Keratinocyte (primary cell): ENCODE results near the gene ZDHHC1. TPM values are rescaled to one million over a fixed set of nuclear protein-coding genes. Genes with fewer than 3 reads are reported as not detected.

Experiments
- DNase-seq: peaks from one replicate; pipeline ENCODE4 v3.0.0-alpha.2; 2011; ENCODE audit warnings: low read depth, missing footprints, low spot score
- FAIRE-seq: peaks from 2 replicates; lab custom pipeline; 2011; peaks lifted over from hg19 to GRCh38; lab: Jason Lieb, UNC
- H2AFZ ChIP-seq: 2 replicates; pipeline ENCODE4 v1.6.0; 2012; ENCODE audit warnings: low read length, control low read depth, inconsistent platforms; ENCODE audit not compliant: control insufficient read depth
- H3K27ac ChIP-seq: 2 replicates; pipeline ENCODE4 v1.5.1; 2011; ENCODE audit warnings: low read length; ENCODE audit not compliant: control insufficient read depth, insufficient read depth
- H3K27me3 ChIP-seq: 3 replicates; pipeline ENCODE4 v1.6.0; 2011; ENCODE audit warnings: low read length; ENCODE audit not compliant: control insufficient read depth, insufficient read depth; ENCODE audit errors: extremely low read depth
- H3K36me3 ChIP-seq, 2 experiments: 2 replicates in 1 of 2; 3 replicates in 1 of 2; pipeline ENCODE4 v1.5.1; 2011; ENCODE audit warnings: low read length in 2 of 2, mild to moderate bottlenecking in 1 of 2; ENCODE audit not compliant: control insufficient read depth in 2 of 2, insufficient read depth in 2 of 2; ENCODE audit errors: extremely low read depth in 1 of 2
- H3K4me1 ChIP-seq: 3 replicates; pipeline ENCODE4 v1.5.1; 2011; ENCODE audit warnings: low read length; ENCODE audit not compliant: control insufficient read depth, insufficient read depth; ENCODE audit errors: extremely low read depth
- H3K4me2 ChIP-seq: 3 replicates; pipeline ENCODE4 v1.6.0; 2011; ENCODE audit warnings: low read depth, low read length; ENCODE audit not compliant: control insufficient read depth, insufficient read depth; ENCODE audit errors: extremely low read depth
- H3K4me3 ChIP-seq, 3 experiments: fragments of 200-600 bp in 1 of 3; sonication (generic) in 1 of 3; 2 replicates in 2 of 3; 3 replicates in 1 of 3; pipeline ENCODE4 v1.5.1; 2011 to 2016; ENCODE audit warnings: low read length in 3 of 3, mild to moderate bottlenecking in 3 of 3, control low read depth in 2 of 3, inconsistent platforms in 1 of 3, low read depth in 1 of 3, mixed read lengths in 1 of 3, mixed run types in 1 of 3, moderate library complexity in 1 of 3; ENCODE audit not compliant: control insufficient read depth in 2 of 3, insufficient read depth in 2 of 3; ENCODE audit errors: extremely low read depth in 1 of 3
- H3K79me2 ChIP-seq: 2 replicates; pipeline ENCODE4 v1.6.0; 2012; ENCODE audit warnings: low read length; ENCODE audit not compliant: control insufficient read depth, insufficient read depth
- H3K9ac ChIP-seq: 3 replicates; pipeline ENCODE4 v1.6.0; 2011; ENCODE audit warnings: low read length; ENCODE audit not compliant: control insufficient read depth, insufficient read depth; ENCODE audit errors: extremely low read depth
- H3K9me1 ChIP-seq: 3 replicates; pipeline ENCODE4 v1.6.0; 2011; ENCODE audit warnings: low read length; ENCODE audit not compliant: control insufficient read depth, insufficient read depth; ENCODE audit errors: extremely low read depth
- H3K9me3 ChIP-seq: 2 replicates; pipeline ENCODE4 v1.5.1; 2012; ENCODE audit warnings: low read depth, low read length; ENCODE audit not compliant: control insufficient read depth
- H4K20me1 ChIP-seq: 3 replicates; pipeline ENCODE4 v1.6.0; 2011; ENCODE audit warnings: low read length; ENCODE audit not compliant: control insufficient read depth, insufficient read depth; ENCODE audit errors: extremely low read depth
- EZH2 ChIP-seq: IDR thresholded peaks from one replicate; pipeline ENCODE4 v1.6.1; 2012; ENCODE audit warnings: inconsistent platforms, mild to moderate bottlenecking, low read length, moderate library complexity
- dilution Hi-C: fragments of 300-500 bp; cut with MboI; formaldehyde crosslinking; loops from one replicate; pipeline ENCODE4 v1.7.0; 2020; ENCODE audit warnings: low sequenced_read_pairs; ENCODE audit not compliant: extremely low pct_ligation_motif_present
- polyA plus RNA-seq, 5 experiments: library from polyadenylated mRNA; depleted of rRNA in 3 of 5; stranded (reverse) in 3 of 5; stranded (forward) in 1 of 5; unstranded in 1 of 5; fragments of >200 nt; gene quantifications; 1 replicate in 1 of 5; 2 replicates in 3 of 5; 3 replicates in 1 of 5; pipeline versions ENCODE4 v1.2.1 to v1.2.3, GENCODE V29; 2011 to 2012; ENCODE audit warnings: missing spikeins in 2 of 5, low read depth in 1 of 5, low replicate concordance in 1 of 5
- TF ChIP-seq, protein P1 (sequence below), 3 experiments: IDR thresholded peaks in 1 of 3; conservative IDR thresholded peaks in 1 of 3; optimal IDR thresholded peaks in 1 of 3; 2 replicates in 2 of 3; 3 replicates in 1 of 3; pipeline versions ENCODE3 to v1.5.1; 2011; ENCODE audit warnings: low read length in 3 of 3, mild to moderate bottlenecking in 3 of 3, moderate library complexity in 2 of 3, control low read depth in 1 of 3, inconsistent platforms in 1 of 3; ENCODE audit not compliant: insufficient read depth in 2 of 3; ENCODE audit errors: extremely low read depth in 1 of 3

ZDHHC1 gene
- polyA plus RNA-seq, 1 donor (not counting 4 experiments of a cell fraction or from before 2014, with no cell fraction given), result 1.1 TPM

DNA sequence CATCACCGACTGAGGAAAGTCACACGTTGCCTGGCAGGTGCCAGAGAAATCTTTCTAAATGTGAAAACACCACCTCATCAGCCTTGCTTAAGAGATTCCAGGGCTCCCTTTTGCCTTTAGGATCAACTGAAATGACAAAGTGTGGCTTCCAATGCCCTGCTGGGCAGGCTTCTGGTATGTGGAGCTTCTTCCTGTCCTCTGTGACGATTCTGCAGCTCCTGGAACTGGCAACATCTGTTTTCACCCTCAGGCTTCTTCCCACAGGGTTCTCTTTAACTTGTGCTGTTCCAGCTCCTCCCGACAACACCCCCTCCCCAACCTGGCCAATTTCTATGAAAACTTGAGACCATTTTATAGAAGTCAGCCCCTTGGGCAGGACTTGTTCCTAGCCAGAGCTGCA is 4.8 kb upstream of the ZDHHC1 start:
- Histone ChIP-seq H3K36me3 (no peaks in the 10 kb centered on the region), H3K79me2 (no peaks in the 10 kb centered on the region), H4K20me1 (no peaks in the 10 kb centered on the region), H3K9me3 (no peaks in the 10 kb centered on the region), H3K27me3 (peaks cover 16% of the 10 kb centered on the region), H3K9me1 (no peaks in the 10 kb centered on the region), H3K4me3 (no peak overlapping the region), H3K4me1 (peaks cover 4% of the 10 kb centered on the region), H2AFZ (no peak overlapping the region), H3K4me2 (no peak overlapping the region), H3K9ac (no peak overlapping the region), H3K27ac (no peak overlapping the region)
- FAIRE-seq (no peak), DNase-seq (no peak)
- dilution Hi-C loops, result no loop called here
- TF ChIP-seq EZH2, result no peak
- TF ChIP-seq, protein P1, sequence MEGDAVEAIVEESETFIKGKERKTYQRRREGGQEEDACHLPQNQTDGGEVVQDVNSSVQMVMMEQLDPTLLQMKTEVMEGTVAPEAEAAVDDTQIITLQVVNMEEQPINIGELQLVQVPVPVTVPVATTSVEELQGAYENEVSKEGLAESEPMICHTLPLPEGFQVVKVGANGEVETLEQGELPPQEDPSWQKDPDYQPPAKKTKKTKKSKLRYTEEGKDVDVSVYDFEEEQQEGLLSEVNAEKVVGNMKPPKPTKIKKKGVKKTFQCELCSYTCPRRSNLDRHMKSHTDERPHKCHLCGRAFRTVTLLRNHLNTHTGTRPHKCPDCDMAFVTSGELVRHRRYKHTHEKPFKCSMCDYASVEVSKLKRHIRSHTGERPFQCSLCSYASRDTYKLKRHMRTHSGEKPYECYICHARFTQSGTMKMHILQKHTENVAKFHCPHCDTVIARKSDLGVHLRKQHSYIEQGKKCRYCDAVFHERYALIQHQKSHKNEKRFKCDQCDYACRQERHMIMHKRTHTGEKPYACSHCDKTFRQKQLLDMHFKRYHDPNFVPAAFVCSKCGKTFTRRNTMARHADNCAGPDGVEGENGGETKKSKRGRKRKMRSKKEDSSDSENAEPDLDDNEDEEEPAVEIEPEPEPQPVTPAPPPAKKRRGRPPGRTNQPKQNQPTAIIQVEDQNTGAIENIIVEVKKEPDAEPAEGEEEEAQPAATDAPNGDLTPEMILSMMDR (optimal IDR thresholded peaks at IDR 0.05 in 1 of 3, IDR thresholded peaks at IDR 0.05 in 1 of 3, conservative IDR thresholded peaks at IDR 0.05 in 1 of 3; ENCODE audit: extremely low read depth in 1 of 3, insufficient read depth in 2 of 3, low read length in 3 of 3), result no peak

DNA sequence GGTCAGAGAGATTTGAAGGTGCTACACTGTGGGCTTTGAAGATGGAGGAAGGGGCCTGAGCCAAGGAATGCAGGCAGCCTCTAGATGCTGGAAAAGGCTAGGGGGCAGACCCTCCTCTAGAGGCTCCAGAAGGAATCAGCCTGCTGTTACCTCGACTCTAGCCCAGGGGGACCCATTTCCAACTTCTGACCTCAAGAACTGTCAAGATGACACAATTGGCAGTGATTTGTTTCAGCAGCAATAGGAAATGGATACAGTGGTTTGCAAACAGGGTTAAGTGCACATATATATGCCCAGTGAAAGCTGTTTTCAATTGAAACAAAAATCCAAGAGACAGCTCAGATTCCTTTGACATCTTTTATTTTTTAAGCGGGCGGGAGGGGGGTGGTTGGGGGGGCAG is 3.7 kb upstream of the ZDHHC1 start:
- Histone ChIP-seq H3K4me3 (no peak overlapping the region), H3K79me2 (no peaks in the 10 kb centered on the region), H2AFZ (no peak overlapping the region), H3K27ac (no peak overlapping the region), H3K27me3 (peaks cover 8% of the 10 kb centered on the region), H3K9me1 (no peaks in the 10 kb centered on the region), H4K20me1 (no peaks in the 10 kb centered on the region), H3K9ac (no peak overlapping the region), H3K4me1 (peaks cover 6% of the 10 kb centered on the region), H3K36me3 (no peaks in the 10 kb centered on the region), H3K9me3 (no peaks in the 10 kb centered on the region), H3K4me2 (no peak overlapping the region)
- FAIRE-seq, result no peak
- no peak for DNase-seq
- dilution Hi-C loops, result no loop called here
- TF ChIP-seq, protein P1 (optimal IDR thresholded peaks at IDR 0.05 in 1 of 3, IDR thresholded peaks at IDR 0.05 in 1 of 3, conservative IDR thresholded peaks at IDR 0.05 in 1 of 3; ENCODE audit: extremely low read depth in 1 of 3, insufficient read depth in 2 of 3, low read length in 3 of 3), result no peak
- TF ChIP-seq EZH2, result no peak
